Skeletal muscle tissue (tissue), 4 donors: Measurements from ENCODE around the gene RNF213. TPM values are rescaled to one million over a fixed set of nuclear protein-coding genes. Genes with fewer than 3 reads are reported as not detected.
"Not testable (repeated sequence)": the region's sequence is repeated elsewhere in the genome, so short reads cannot be mapped to it uniquely, and the experiment has no call there.

Source experiments
- H3K27ac ChIP-seq: one replicate; pipeline ENCODE4 v1.7.0; 2013; ENCODE audit warnings: mild to moderate bottlenecking, low read depth, low read length, inconsistent platforms
- H3K27me3 ChIP-seq, 3 donors: one replicate each; pipeline ENCODE4 v1.7.0; 2013; ENCODE audit warnings: low read length in 3 of 3; ENCODE audit not compliant: control insufficient read depth in 3 of 3, insufficient read depth in 3 of 3
- H3K36me3 ChIP-seq, 3 donors: one replicate each; pipeline ENCODE4 v1.7.0; 2013; ENCODE audit warnings: low read length in 3 of 3; ENCODE audit not compliant: control insufficient read depth in 3 of 3, insufficient read depth in 3 of 3
- H3K4me1 ChIP-seq, 3 donors: one replicate each; pipeline ENCODE4 v1.7.0; 2013; ENCODE audit warnings: low read length in 3 of 3, mild to moderate bottlenecking in 3 of 3; ENCODE audit not compliant: control insufficient read depth in 3 of 3, insufficient read depth in 3 of 3
- H3K4me3 ChIP-seq, 3 donors: one replicate each; pipeline ENCODE4 v1.7.0; 2013; ENCODE audit warnings: low read length in 3 of 3
- H3K9ac ChIP-seq, 3 donors: one replicate each; pipeline ENCODE4 v1.7.0; 2013; ENCODE audit warnings: low read length in 3 of 3, mild to moderate bottlenecking in 3 of 3, moderate library complexity in 2 of 3, low read depth in 1 of 3
- H3K9me3 ChIP-seq, 3 donors: one replicate each; pipeline ENCODE4 v1.7.0; 2013; ENCODE audit warnings: low read length in 3 of 3; ENCODE audit not compliant: control insufficient read depth in 3 of 3
- total RNA-seq: library from RNA; depleted of rRNA; stranded (reverse); fragments of >200 nt; gene quantifications from one replicate; pipeline ENCODE4 v1.2.3, GENCODE V29; 2014
- donor health status: Osteomylitis.

Gene RNF213
- total RNA-seq, 1 donor from 2014 or later: 63.2 TPM

- Histone ChIP-seq H3K4me1 (peaks cover 0 to 11% (median 4%) of the 10 kb centered on the region in 3 donors), H3K9ac (no peak overlapping the region), H3K4me3 (no peak overlapping the region), H3K27me3 (no peaks in the 10 kb centered on the region), H3K27ac (peak overlapping the region; percentile 36), H3K9me3 (no peaks in the 10 kb centered on the region), H3K36me3 (peaks cover 37 to 54% (median 49%) of the 10 kb centered on the region in 3 donors)
Observed at GRCh38 chr17:80319999-80320344, 59.3 kb downstream of the RNF213 start.

- Histone ChIP-seq H3K9ac (no peak overlapping the region), H3K27me3 (no peaks in the 10 kb centered on the region), H3K9me3 (no peaks in the 10 kb centered on the region), H3K4me3 (no peak overlapping the region), H3K36me3 (peaks cover 40 to 58% (median 55%) of the 10 kb centered on the region in 3 donors), H3K27ac (no peak overlapping the region), H3K4me1 (peaks cover 0 to 11% (median 4%) of the 10 kb centered on the region in 3 donors)
Observed at GRCh38 chr17:80320496-80320895, 59.8 kb downstream of the RNF213 start.

- Histone ChIP-seq H3K4me3 (no peak overlapping the region), H3K27ac (no peak overlapping the region), H3K36me3 (peaks cover 35 to 55% (median 54%) of the 10 kb centered on the region in 3 donors), H3K9me3 (no peaks in the 10 kb centered on the region), H3K9ac (no peak overlapping the region), H3K27me3 (no peaks in the 10 kb centered on the region), H3K4me1 (peaks cover 0 to 11% (median 4%) of the 10 kb centered on the region in 3 donors)
Observed at GRCh38 chr17:80322864-80323263, 62.2 kb downstream of the RNF213 start.

GRCh38 chr17:80323982-80324381, 63.3 kb downstream of the RNF213 start:
- Histone ChIP-seq H3K4me1 (peaks cover 0 to 11% (median 4%) of the 10 kb centered on the region in 3 donors), H3K9me3 (no peaks in the 10 kb centered on the region), H3K9ac (no peak overlapping the region), H3K27me3 (no peaks in the 10 kb centered on the region), H3K27ac (no peak overlapping the region), H3K36me3 (peaks cover 38 to 61% (median 59%) of the 10 kb centered on the region in 3 donors), H3K4me3 (no peak overlapping the region)

- no peaks in the 10 kb centered on the region for H3K27me3 ChIP-seq
- no peaks in the 10 kb centered on the region for H3K9me3 ChIP-seq
- no peak overlapping the region for H3K4me3 ChIP-seq
- peaks cover 46 to 65% (median 63%) of the 10 kb centered on the region in 3 donors for H3K36me3 ChIP-seq
- H3K27ac ChIP-seq: no peak overlapping the region
- H3K9ac ChIP-seq: no peak overlapping the region
- H3K4me1 ChIP-seq: no peaks in the 10 kb centered on the region
Observed at GRCh38 chr17:80327518-80327917, 66.9 kb downstream of the RNF213 start.

GRCh38 chr17:80328634-80329380, 68.2 kb downstream of the RNF213 start:
- no peak overlapping the region for H3K27ac ChIP-seq
- no peaks in the 10 kb centered on the region for H3K9me3 ChIP-seq
- H3K4me3 ChIP-seq: no peak overlapping the region
- no peak overlapping the region for H3K9ac ChIP-seq
- H3K27me3 ChIP-seq: no peaks in the 10 kb centered on the region
- peaks cover 44 to 67% (median 60%) of the 10 kb centered on the region in 3 donors for H3K36me3 ChIP-seq
- no peaks in the 10 kb centered on the region for H3K4me1 ChIP-seq

DNA sequence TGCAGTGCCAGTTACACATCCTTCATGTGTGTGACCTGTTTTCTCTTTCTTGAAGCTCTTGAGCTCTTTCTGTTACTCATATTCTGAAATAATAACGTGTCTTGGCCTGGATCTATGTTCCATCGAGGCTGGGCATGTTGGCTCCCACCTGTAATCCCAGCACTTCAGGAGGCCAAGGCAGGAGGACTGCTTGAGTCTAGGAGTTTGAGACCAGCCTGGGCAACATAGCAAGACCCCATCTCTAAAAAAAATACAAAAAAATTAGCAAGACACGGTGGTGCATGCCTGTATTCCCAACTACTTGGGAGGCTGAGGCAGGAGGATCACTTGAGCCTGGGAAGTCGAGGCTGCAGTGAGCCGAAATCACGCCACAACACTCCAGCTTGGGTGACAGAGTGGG, 68.8 kb downstream of the RNF213 start:
- not testable (repeated sequence) for H3K9ac ChIP-seq, H3K27ac ChIP-seq, H3K4me1 ChIP-seq, H3K27me3 ChIP-seq, H3K4me3 ChIP-seq, H3K9me3 ChIP-seq
- H3K36me3 ChIP-seq: peaks cover 50 to 73% (median 65%) of the 10 kb centered on the region in 3 donors

DNA sequence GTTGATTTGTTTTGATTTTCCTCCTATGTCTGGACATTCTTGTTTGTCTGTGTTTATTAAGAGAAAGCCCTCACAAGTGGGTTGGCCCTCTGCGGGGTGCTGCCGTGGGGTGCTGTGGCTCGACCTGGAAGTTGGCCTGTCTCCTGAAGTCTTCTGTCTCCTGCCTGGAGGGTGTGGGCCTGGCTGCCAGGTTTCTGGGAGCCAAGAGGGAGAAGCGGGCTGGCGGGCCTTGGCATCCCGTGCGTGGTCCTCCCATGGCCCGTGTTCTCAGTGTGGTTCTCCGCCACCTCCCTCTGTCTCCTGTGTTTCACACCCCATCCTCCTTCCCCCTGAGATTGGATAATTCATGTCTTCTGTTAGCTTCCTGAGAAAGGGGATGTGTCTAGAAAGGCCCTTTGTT, 69.6 kb downstream of the RNF213 start:
- Histone ChIP-seq H3K9me3 (no peaks in the 10 kb centered on the region), H3K27me3 (no peaks in the 10 kb centered on the region), H3K9ac (no peak overlapping the region), H3K36me3 (peaks cover 48 to 72% (median 63%) of the 10 kb centered on the region in 3 donors), H3K4me3 (no peak overlapping the region), H3K4me1 (no peaks in the 10 kb centered on the region), H3K27ac (no peak overlapping the region)

GRCh38 chr17:80330938-80331337, 70.3 kb downstream of the RNF213 start:
- not testable (repeated sequence) for H3K9me3 ChIP-seq, H3K9ac ChIP-seq, H3K4me1 ChIP-seq, H3K27me3 ChIP-seq, H3K27ac ChIP-seq, H3K4me3 ChIP-seq
- peaks cover 51 to 75% (median 61%) of the 10 kb centered on the region in 3 donors for H3K36me3 ChIP-seq

DNA sequence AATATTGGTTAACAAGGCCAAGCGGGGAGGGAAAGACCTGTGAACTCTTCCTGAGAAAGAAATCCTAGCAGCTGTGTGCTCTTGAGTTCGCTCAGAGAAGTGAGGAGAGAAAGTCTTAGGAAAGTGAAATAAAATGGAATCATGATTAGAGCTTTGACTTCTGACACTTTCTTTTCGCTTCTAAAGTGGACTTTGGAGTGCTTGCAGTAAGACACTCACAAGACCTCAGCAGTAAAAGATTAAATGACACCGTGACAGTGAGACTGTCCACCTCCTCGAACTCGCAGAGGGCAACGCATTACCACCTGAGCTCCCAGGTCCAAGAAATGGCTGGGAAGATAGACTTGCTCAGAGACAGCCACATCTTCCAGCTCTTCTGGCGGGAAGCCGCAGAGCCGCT, 71.2 kb downstream of the RNF213 start:
- Histone ChIP-seq H3K4me1 (no peaks in the 10 kb centered on the region), H3K9ac (no peak overlapping the region), H3K27me3 (no peaks in the 10 kb centered on the region), H3K36me3 (peaks cover 52 to 76% (median 61%) of the 10 kb centered on the region in 3 donors), H3K4me3 (no peak overlapping the region), H3K9me3 (no peaks in the 10 kb centered on the region), H3K27ac (no peak overlapping the region)
